ENCODE results near the gene ZNF592.

ZNF592 gene

DNA sequence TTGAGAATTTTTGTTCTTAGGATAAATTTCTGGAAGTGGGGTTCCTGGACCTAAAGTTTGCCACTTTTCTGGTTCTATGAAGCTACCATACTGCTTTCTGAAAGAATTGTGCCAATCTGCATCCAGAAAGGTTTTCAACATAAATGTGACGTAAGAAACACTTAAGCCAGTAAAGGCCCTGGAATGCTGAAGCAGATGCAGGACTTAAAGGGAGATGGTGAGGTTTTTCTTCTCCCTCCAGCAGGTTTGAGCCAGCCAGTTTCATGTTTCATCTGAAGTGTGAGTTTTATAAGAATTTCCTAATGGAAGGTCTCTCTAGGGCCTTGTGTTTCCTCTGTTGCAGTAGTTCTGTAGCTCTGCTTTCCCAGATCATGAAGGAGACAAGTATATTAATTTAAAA lies 33.1 kb downstream of the ZNF592 start:
- H3K79me2 ChIP-seq (ENCODE audit: insufficient read depth, low read length), result peaks cover 7% of the 10 kb centered on the region
- TF ChIP-seq EZH2 (IDR thresholded peaks at IDR 0.05; ENCODE audit: borderline replicate concordance, low read length), result no peak
- no peak for TF ChIP-seq CTCF (IDR thresholded peaks at IDR 0.05; ENCODE audit: low read length)

DNA sequence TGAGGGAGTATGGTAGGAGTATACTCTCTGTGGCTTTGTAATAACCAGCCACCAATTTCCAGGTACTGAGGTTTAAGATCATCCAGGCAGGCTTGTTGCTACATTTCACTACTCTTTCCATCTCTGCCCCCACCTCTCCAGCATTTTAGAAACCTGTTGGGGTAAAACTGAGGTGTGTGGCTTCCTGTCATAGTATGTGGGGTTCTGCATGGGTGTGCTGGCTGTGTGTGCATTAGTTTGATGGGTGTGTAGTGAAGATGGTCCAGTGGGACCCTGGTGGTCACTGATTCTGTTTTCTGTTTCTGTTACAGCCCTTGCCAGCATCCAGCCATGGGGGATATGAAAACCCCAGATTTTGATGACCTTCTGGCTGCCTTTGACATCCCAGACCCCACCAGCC lies 34.0 kb downstream of the ZNF592 start:
- TF ChIP-seq EZH2 (IDR thresholded peaks at IDR 0.05; ENCODE audit: borderline replicate concordance, low read length) (no peak), CTCF (IDR thresholded peaks at IDR 0.05; ENCODE audit: low read length) (no peak)
- Histone ChIP-seq H3K4me1 (ENCODE audit: insufficient read depth, low read length, severe bottlenecking) (peaks cover 11% of the 10 kb centered on the region), H3K9me2 (ENCODE audit: low read depth, low read length) (no peaks in the 10 kb centered on the region), H3K4me3 (ENCODE audit: low read depth, low read length, poor library complexity, severe bottlenecking) (no peak overlapping the region), H3K9ac (ENCODE audit: low read length) (no peak overlapping the region), H3K4me2 (ENCODE audit: low read length) (no peak overlapping the region), H2AFZ (ENCODE audit: low read length) (no peak overlapping the region), H3K79me2 (ENCODE audit: insufficient read depth, low read length) (peaks cover 9% of the 10 kb centered on the region), H3F3A (ENCODE audit: insufficient read depth, low read length) (no peaks in the 10 kb centered on the region), H3K27ac (ENCODE audit: low read depth, low read length, poor library complexity, severe bottlenecking) (no peak overlapping the region), H3K36me3 (ENCODE audit: insufficient read depth, low read length) (peaks cover 72% of the 10 kb centered on the region), H3K9me3 (ENCODE audit: low read length) (no peaks in the 10 kb centered on the region), H4K20me1 (ENCODE audit: insufficient read depth, low read length) (no peaks in the 10 kb centered on the region), H3K27me3 (ENCODE audit: insufficient read depth, low read length) (no peaks in the 10 kb centered on the region)

More for the DNA sequence above, 33.1 kb downstream of the ZNF592 start:
- H3K36me3 ChIP-seq (ENCODE audit: insufficient read depth, low read length), result peaks cover 63% of the 10 kb centered on the region
- H3K9me2 ChIP-seq (ENCODE audit: low read depth, low read length), result no peaks in the 10 kb centered on the region
- H3F3A ChIP-seq (ENCODE audit: insufficient read depth, low read length), result no peaks in the 10 kb centered on the region
- no peak overlapping the region for H3K27ac ChIP-seq (ENCODE audit: low read depth, low read length, poor library complexity, severe bottlenecking)
- H3K4me3 ChIP-seq (ENCODE audit: low read depth, low read length, poor library complexity, severe bottlenecking), result no peak overlapping the region
- peaks cover 11% of the 10 kb centered on the region for H3K4me1 ChIP-seq (ENCODE audit: insufficient read depth, low read length, severe bottlenecking)
- H3K4me2 ChIP-seq (ENCODE audit: low read length), result no peak overlapping the region
- no peaks in the 10 kb centered on the region for H4K20me1 ChIP-seq (ENCODE audit: insufficient read depth, low read length)
- H3K9ac ChIP-seq (ENCODE audit: low read length), result no peak overlapping the region
- H3K27me3 ChIP-seq (ENCODE audit: insufficient read depth, low read length), result no peaks in the 10 kb centered on the region
- H2AFZ ChIP-seq (ENCODE audit: low read length), result no peak overlapping the region
- no peaks in the 10 kb centered on the region for H3K9me3 ChIP-seq (ENCODE audit: low read length)

GRCh38 chr15:84783493-84784251 lies 35.3 kb downstream of the ZNF592 start:
- Histone ChIP-seq H2AFZ (ENCODE audit: low read length) (no peak overlapping the region), H3F3A (ENCODE audit: insufficient read depth, low read length) (no peaks in the 10 kb centered on the region), H3K79me2 (ENCODE audit: insufficient read depth, low read length) (peaks cover 21% of the 10 kb centered on the region), H3K27ac (ENCODE audit: low read depth, low read length, poor library complexity, severe bottlenecking) (no peak overlapping the region), H3K27me3 (ENCODE audit: insufficient read depth, low read length) (no peaks in the 10 kb centered on the region), H3K9me2 (ENCODE audit: low read depth, low read length) (no peaks in the 10 kb centered on the region), H3K4me3 (ENCODE audit: low read depth, low read length, poor library complexity, severe bottlenecking) (no peak overlapping the region), H3K36me3 (ENCODE audit: insufficient read depth, low read length) (peaks cover 78% of the 10 kb centered on the region), H3K4me1 (ENCODE audit: insufficient read depth, low read length, severe bottlenecking) (peaks cover 11% of the 10 kb centered on the region), H4K20me1 (ENCODE audit: insufficient read depth, low read length) (no peaks in the 10 kb centered on the region), H3K9me3 (ENCODE audit: low read length) (no peaks in the 10 kb centered on the region), H3K4me2 (ENCODE audit: low read length) (no peak overlapping the region), H3K9ac (ENCODE audit: low read length) (no peak overlapping the region)
- peak; percentile 27; the same call in 1 of the 2 replicates for TF ChIP-seq CTCF (IDR thresholded peaks at IDR 0.05; ENCODE audit: low read length)
- TF ChIP-seq EZH2 (IDR thresholded peaks at IDR 0.05; ENCODE audit: borderline replicate concordance, low read length), result no peak

Measured in OCI-LY1 (cell line).